ENCODE measurements around the gene TDRKH.
"Not testable (repeated sequence)": the region's sequence is repeated elsewhere in the genome, so short reads cannot be mapped to it uniquely, and the experiment has no call there.

TDRKH gene

GRCh38 chr1:151802372-151802771 is 12.1 kb upstream of the TDRKH start:
- no peak for DNase-seq (ENCODE audit: low read depth)

GRCh38 chr1:151801846-151802245 is 11.5 kb upstream of the TDRKH start:
- no peak for DNase-seq (ENCODE audit: low read depth)

DNA sequence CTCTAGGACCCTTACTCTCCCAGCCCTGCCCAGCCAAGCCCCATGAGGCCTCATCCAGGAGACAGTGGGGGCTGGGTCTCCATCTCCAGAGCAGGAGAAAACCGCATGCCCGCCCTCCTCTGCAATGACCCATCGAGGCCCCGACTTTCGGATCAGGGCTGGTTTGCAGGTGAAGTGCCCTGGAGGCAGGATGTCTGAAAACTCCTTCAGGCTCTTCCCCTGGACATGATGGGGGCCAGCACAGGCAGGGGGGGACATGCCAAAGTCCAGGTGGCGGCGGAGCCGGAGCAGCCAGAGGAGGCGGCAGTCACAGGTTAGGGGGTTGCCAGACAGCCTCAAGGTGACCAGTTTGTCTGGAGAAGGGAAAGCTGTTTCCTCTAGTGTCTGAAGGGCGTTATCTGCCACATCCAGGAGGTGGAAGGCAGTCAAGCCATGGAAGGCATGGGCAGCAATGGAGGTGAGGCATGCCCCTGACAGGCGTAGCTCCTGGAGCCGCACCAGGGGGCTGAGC is 11.1 kb upstream of the TDRKH start:
- DNase-seq (ENCODE audit: low read depth): no peak

GRCh38 chr1:151800830-151801229 is 10.5 kb upstream of the TDRKH start:
- no peak for DNase-seq (ENCODE audit: low read depth)

GRCh38 chr1:151799179-151800022 is 9.1 kb upstream of the TDRKH start:
- DNase-seq (ENCODE audit: low read depth): no peak

- no peak for DNase-seq (ENCODE audit: low read depth)
Observed at GRCh38 chr1:151798571-151798970, 8.3 kb upstream of the TDRKH start.

DNA sequence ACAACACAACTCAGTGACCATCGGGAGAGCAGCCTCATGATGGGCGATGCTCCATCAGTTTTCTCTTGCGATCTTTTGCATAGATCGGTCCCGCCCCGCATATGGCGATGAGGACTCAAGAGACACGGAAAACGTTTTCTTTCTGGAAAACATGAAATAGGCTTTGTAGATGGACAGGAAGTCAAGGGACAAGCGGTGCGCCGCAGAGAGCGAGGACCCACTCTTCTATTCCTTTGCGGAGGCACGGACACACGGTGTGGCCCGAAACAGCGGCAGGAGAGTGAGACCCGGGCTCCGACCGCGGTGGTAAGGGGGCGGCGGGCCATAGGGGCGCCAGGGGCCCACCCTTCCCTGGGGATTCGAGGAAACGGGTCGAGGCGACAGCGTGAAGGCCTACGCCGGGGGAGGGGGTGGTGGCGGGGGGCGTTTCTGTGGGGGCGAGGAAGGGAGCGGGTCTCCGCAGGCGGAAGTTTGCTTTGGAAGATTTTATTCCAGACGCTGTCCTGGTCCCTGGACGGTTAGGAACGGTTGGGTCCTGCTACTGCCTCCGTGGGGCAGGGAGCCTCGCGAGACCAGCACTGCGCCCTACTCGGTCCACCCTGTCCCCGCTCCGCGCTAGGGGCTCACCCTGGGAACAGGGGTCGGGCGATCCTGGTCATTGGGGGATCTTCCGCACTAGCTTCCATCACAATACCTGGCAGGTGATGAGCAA is 796 bp upstream of the TDRKH start:
- DNase-seq (ENCODE audit: low read depth): no peak

- no peak for DNase-seq (ENCODE audit: low read depth)
Observed at GRCh38 chr1:151787689-151788088, 2.6 kb downstream of the TDRKH start.

DNA sequence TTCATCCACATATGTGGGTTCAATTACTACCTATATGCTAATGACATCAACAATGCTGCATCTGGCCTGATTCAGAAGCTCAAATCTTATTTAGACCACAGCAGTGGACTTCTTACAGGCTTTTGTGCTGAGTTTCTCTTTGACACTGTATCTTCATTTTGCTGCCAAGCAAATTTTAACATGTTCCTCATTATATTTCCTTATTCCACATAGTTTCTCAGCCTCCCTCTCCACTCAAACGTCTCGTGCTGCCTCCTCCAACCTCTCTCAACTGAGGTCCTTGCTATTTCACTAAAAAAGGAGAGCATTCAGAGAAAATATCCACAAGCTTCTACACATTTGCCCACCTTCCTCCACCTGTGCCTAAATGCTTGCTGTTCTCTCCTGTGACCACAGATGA is 6.5 kb downstream of the TDRKH start:
- no peak for DNase-seq (ENCODE audit: low read depth)

- no peak for DNase-seq (ENCODE audit: low read depth)
Observed at GRCh38 chr1:151782741-151783140, 7.6 kb downstream of the TDRKH start.

- DNase-seq (ENCODE audit: low read depth): not testable (repeated sequence)
Observed at GRCh38 chr1:151782026-151782425, 8.3 kb downstream of the TDRKH start.

DNA sequence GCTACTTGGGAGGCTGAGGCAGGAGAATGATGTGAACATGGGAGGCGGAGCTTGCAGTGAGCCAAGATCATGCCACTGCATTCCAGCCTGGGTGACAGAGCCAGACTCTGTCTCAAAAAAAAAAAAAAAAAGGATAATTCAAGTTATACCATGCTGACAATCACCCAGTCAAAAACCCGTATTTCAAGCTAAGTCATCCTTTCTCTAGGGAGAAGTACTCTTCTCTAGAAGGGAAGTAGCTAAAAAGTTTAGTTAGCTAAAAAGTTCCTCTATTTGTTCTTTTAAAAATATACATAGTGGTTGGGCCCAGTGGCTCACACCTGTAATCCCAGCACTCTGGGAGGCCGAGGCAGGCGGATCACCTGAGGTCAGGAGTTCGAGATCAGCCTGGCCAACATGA is 9.6 kb downstream of the TDRKH start:
- not testable (repeated sequence) for DNase-seq (ENCODE audit: low read depth)

DNA sequence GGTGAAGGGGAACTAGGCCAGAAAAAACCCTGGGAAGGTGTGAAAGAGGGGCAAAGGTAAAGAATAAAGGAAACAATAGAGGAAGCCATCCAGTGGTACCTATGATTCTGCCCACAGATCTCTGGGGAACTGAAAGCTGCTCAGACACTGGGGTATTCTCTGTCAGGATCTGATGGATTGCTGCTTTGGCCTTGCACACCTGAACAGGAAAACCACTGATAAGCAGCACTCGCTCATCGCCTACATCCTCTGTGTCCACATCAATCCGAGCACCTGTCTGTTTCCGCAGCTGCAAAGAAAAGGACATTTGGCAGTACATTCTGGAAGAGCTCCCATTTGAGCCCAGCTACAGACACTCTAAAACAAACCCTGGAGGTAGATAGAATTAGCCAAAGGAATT is 10.4 kb downstream of the TDRKH start:
- no peak for DNase-seq (ENCODE audit: low read depth)

DNA sequence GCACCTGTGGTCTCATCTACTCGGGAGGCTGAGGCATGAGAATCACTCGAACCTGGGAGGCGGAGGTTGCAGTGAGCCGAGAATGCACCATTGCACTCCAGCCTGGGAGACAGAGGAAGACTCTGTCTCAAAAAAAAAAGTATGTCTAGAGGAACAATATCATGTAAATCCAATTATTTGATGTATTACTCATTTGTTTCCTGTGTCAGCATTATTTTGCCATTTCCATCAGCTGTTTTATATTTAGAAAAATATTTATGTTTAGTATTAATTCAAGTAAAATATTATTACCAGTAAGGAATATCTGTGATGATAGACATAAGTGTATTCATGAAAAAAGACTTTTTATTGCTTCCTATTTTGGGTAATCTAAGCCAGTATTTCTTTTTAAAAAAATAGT is 13.0 kb downstream of the TDRKH start:
- no peak for DNase-seq (ENCODE audit: low read depth)

GRCh38 chr1:151776665-151777062 is 13.6 kb downstream of the TDRKH start:
- DNase-seq (ENCODE audit: low read depth): no peak

DNA sequence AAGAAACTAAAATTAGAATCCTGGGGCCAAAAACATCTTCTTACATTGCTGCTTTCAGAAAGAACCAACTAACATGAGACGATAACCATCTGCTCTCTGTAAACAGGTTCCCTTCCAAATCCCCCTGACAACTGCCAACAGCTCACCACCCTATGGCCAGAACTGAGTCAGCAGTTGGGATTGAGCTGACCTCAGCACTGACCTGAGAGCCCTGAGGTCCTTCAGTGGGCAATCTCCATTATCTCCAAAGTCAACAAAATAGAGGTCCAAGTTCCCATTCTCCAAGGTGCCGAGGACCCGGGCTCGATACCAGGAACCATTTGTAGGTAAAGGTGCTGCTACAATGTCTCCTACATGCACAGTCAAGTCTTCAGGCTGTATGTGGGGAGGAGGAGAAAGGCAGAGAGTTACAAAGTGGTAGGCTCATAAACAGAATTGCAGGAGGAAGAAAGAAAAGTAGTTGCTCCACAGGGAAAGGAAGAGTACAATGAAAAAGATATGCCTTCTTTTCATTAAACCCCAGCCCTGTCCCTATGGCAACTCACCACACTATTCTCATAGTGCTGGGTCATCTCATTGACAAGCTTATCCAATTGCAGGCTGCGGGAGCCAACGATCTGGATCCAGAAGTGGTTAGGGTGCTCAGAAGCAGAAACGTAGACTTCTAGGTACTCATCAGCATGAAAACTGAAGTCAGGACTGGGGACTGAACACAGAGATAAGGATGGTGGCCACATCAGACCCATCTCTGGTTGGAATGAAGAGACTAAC is 14.2 kb downstream of the TDRKH start:
- no peak for DNase-seq (ENCODE audit: low read depth)

GRCh38 chr1:151774256-151774922 is 15.9 kb downstream of the TDRKH start:
- DNase-seq (ENCODE audit: low read depth): no peak

DNA sequence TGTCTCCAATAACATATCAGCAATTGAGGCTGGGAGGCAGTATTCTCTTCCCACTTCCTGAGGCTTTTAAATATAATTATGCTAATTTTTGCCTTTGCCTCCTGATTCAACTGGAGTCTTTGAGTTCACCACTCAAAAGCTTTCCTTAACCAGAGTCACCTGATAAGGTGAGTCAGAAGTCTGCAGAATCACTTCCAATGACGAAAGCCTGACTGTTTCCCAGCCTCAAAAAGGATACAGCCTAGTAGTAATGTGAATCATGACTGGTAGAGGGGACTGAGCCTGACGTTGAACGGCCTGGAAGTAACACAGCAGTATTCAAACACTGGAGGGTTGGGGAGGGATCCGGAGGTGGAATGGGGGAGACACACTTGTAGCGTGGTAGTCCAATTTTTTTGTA is 16.6 kb downstream of the TDRKH start:
- no peak for DNase-seq (ENCODE audit: low read depth)

GRCh38 chr1:151769270-151769669 is 21.0 kb downstream of the TDRKH start:
- DNase-seq (ENCODE audit: low read depth): not testable (repeated sequence)

DNA sequence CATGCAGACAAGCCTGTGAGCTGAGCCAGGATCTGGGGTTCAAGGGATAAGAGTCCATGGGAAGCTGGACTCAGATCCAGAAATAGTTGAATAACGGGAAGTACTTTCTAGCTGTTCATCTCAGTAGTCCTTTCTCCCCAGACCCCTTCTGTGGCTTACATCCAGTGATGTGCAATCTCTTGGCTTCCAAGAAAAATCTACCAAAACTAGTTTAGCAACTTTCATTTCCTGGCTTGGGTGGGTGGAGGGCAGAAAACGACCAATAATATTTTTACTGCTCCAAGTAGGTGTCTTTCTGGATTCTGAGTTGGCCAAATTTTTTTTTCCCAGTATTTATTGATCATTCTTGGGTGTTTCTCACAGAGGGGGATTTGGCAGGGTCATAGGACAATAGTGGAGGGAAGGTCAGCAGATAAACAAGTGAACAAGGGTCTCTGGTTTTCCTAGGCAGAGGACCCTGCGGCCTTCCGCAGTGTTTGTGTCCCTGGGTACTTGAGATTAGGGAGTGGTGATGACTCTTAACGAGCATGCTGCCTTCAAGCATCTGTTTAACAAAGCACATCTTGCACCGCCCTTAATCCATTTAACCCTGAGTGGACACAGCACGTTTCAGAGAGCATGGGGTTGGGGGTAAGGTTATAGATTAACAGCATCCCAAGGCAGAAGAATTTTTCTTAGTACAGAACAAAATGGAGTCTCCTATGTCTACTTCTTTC is 21.8 kb downstream of the TDRKH start:
- DNase-seq (ENCODE audit: low read depth): not testable (repeated sequence)

GRCh38 chr1:151763990-151764389 is 26.3 kb downstream of the TDRKH start:
- no peak for DNase-seq (ENCODE audit: low read depth)

All from activated T-cell treated with anti-CD3 and anti-CD28 coated beads for 1 hour (primary cell).